Endothelial cell of hepatic sinusoid (primary cell): ENCODE measurements around the gene GIPC3.

ENCODE experiments used
- in situ Hi-C: cut with HindIII; loops from 2 replicates; pipeline ENCODE4 v1.10.0; 2017; ENCODE audit warnings: low sequenced_read_pairs

The GIPC3 gene

GRCh38 chr19:3632739-3633558 lies 47.7 kb downstream of the GIPC3 start:
- in situ Hi-C loops = no loop called here

GRCh38 chr19:3633559-3633988 lies 48.3 kb downstream of the GIPC3 start:
- in situ Hi-C loops = no loop called here

GRCh38 chr19:3634496-3635045 lies 49.3 kb downstream of the GIPC3 start:
- in situ Hi-C loops = no loop called here

GRCh38 chr19:3636506-3636905 lies 51.2 kb downstream of the GIPC3 start:
- in situ Hi-C loops = no loop called here

- in situ Hi-C loops = no loop called here
Observed at GRCh38 chr19:3636962-3637361, 51.7 kb downstream of the GIPC3 start.

GRCh38 chr19:3637621-3638020 lies 52.3 kb downstream of the GIPC3 start:
- in situ Hi-C loops = no loop called here

GRCh38 chr19:3638208-3639193 lies 53.2 kb downstream of the GIPC3 start:
- in situ Hi-C loops = no loop called here

GRCh38 chr19:3639479-3639878 lies 54.2 kb downstream of the GIPC3 start:
- in situ Hi-C loops = no loop called here

GRCh38 chr19:3641515-3642269 lies 56.4 kb downstream of the GIPC3 start:
- in situ Hi-C loops = no loop called here

GRCh38 chr19:3642296-3642695 lies 57.0 kb downstream of the GIPC3 start:
- in situ Hi-C loops = no loop called here
